MCF 10A (cell line): Measurements from ENCODE around the gene TFCP2L1. TPM values are rescaled to one million over a fixed set of nuclear protein-coding genes. Genes with fewer than 3 reads are reported as not detected.
"Not testable (repeated sequence)": the region's sequence is repeated elsewhere in the genome, so short reads cannot be mapped to it uniquely, and the experiment has no call there.

Experiments used
- BruUV-seq: library from RNA; stranded (reverse); fragments of 400-500 nt; replicated peaks from 2 replicates; lab custom pipeline; 2021; lab: Mats Ljungman, UMichigan
- CTCF ChIA-PET: fragments of 300-600 bp; sonication (Branson Sonifier 250); formaldehyde crosslinking; extraction: SDS; loops from one replicate; lab custom pipeline; 2021; ENCODE audit warnings: antibody characterized with exemption, inconsistent platforms; lab: Yijun Ruan, JAX
- POLR2A ChIA-PET: fragments of 300-600, 350-650 bp; sonication (Branson Sonifier 250); formaldehyde crosslinking; extraction: SDS; loops from one replicate; lab custom pipeline; 2020; ENCODE audit warnings: antibody characterized with exemption, inconsistent platforms; lab: Yijun Ruan, JAX
- DNase-seq: peaks from one replicate; pipeline ENCODE4 v3.0.0-alpha.2; 2018; ENCODE audit not compliant: unreplicated experiment
- H3K27ac Mint-ChIP-seq: one replicate; pipeline ENCODE4 v1.8.0; 2022; ENCODE audit warnings: mild to moderate bottlenecking, low read depth, mixed read lengths; ENCODE audit not compliant: unreplicated experiment
- H3K27me3 Mint-ChIP-seq: one replicate; pipeline ENCODE4 v1.8.0; 2022; ENCODE audit warnings: mixed read lengths; ENCODE audit not compliant: insufficient read depth, unreplicated experiment
- H3K36me3 Mint-ChIP-seq: one replicate; pipeline ENCODE4 v1.8.0; 2022; ENCODE audit warnings: mild to moderate bottlenecking, moderate library complexity, mixed read lengths; ENCODE audit not compliant: insufficient read depth, unreplicated experiment
- H3K4me1 Mint-ChIP-seq: one replicate; pipeline ENCODE4 v1.8.0; 2022; ENCODE audit warnings: mixed read lengths; ENCODE audit not compliant: insufficient read depth, unreplicated experiment
- H3K4me3 Mint-ChIP-seq: one replicate; pipeline ENCODE4 v1.8.0; 2022; ENCODE audit warnings: mild to moderate bottlenecking, moderate library complexity, mixed read lengths; ENCODE audit not compliant: unreplicated experiment
- H3K9me3 Mint-ChIP-seq: one replicate; pipeline ENCODE4 v1.8.0; 2022; ENCODE audit warnings: mixed read lengths; ENCODE audit not compliant: unreplicated experiment
- intact Hi-C: fragments of 100-400 bp; cut with micrococcal nuclease; formaldehyde crosslinking; loops from 2 replicates; pipeline ENCODE4 v1.14.1; 2022
- total RNA-seq: library from RNA; stranded (reverse); gene quantifications from 2 replicates; pipeline ENCODE4 v1.2.3, GENCODE V29; 2022
- TF ChIP-seq, protein P1 (sequence below): fragments of 200-600 bp; IDR thresholded peaks from one replicate; pipeline ENCODE4 v1.8.0; 2022; ENCODE audit warnings: antibody characterized with exemption, mild to moderate bottlenecking; ENCODE audit not compliant: unreplicated experiment

TFCP2L1 gene
- total RNA-seq, 1 experiment from 2014 or later, result 22.6 TPM

DNA sequence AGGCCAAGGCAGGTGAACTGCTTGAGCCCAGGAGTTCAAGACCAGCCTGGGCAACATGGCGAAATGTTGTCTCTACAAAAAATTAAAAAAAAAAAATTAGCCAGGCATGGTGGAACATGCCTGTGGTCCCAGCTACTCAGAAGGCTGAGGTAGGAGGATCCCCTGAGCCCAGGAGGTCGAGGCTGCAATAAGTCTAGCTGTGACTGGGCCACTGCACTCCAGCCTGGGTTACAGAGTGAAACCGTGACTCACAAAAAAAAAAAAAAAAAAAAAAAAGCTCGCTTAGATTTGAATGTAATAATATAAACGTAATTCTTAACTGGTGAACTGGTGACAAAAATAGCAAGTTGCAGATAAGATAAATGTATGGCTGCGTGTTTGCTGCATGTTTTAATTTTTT, 56.5 kb downstream of the TFCP2L1 start:
- Mint-ChIP-seq H3K27ac (peak overlapping the region; percentile 32), H3K27me3 (no peaks in the 10 kb centered on the region)

DNA sequence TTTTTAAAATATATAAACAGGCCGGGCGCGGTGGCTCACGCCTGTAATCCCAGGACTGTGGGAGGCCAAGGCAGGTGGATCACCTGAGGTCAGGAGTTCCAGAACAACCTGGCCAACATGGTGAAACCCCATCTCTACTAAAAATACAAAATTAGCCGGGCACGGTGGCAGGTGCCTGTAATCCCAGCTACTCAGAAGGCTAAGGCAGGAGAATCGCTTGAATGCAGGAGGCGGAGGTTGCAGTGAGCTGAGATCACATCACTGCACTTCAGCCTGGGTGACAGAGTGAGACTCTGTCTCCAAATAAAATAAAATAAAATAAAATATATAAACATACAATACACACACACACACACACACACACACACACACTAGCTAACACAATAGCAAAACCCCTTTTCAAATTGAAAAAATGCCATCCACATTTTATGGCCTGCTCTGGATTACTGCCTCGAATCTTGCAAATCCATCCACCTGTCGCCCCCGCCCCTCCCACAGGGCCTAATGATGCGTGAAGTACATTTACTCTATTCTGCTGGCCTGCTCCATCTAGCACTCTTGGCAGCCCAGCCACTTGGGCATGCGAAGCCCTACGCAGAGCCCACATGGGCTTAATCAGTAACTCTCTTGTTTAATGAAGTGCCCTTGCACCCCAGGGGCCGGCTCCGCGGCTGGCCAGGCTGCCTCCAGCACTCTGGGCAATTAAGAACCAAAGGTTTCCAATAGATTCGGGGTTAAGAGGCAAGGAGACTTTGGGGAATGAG, 57.4 kb downstream of the TFCP2L1 start:
- H3K9me3 Mint-ChIP-seq, BruUV-seq, H3K27me3 Mint-ChIP-seq, DNase-seq, H3K4me1 Mint-ChIP-seq, intact Hi-C loops, POLR2A ChIA-PET, H3K27ac Mint-ChIP-seq, H3K4me3 Mint-ChIP-seq: not testable (repeated sequence)
- CTCF ChIA-PET, result interaction anchor here (1.0 to 1.3 kb wide), 2 partner anchors 13 to 132 kb away, joined by 3 to 5 read pairs; no protein-coding TSS in a partner anchor
- peaks cover 64% of the 10 kb centered on the region for H3K36me3 Mint-ChIP-seq

More for the DNA sequence above, 56.5 kb downstream of the TFCP2L1 start:
- Mint-ChIP-seq H3K36me3 (peaks cover 65% of the 10 kb centered on the region), H3K9me3 (no peaks in the 10 kb centered on the region), H3K4me1 (no peaks in the 10 kb centered on the region), H3K4me3 (no peak overlapping the region)
- TF ChIP-seq, protein P1, sequence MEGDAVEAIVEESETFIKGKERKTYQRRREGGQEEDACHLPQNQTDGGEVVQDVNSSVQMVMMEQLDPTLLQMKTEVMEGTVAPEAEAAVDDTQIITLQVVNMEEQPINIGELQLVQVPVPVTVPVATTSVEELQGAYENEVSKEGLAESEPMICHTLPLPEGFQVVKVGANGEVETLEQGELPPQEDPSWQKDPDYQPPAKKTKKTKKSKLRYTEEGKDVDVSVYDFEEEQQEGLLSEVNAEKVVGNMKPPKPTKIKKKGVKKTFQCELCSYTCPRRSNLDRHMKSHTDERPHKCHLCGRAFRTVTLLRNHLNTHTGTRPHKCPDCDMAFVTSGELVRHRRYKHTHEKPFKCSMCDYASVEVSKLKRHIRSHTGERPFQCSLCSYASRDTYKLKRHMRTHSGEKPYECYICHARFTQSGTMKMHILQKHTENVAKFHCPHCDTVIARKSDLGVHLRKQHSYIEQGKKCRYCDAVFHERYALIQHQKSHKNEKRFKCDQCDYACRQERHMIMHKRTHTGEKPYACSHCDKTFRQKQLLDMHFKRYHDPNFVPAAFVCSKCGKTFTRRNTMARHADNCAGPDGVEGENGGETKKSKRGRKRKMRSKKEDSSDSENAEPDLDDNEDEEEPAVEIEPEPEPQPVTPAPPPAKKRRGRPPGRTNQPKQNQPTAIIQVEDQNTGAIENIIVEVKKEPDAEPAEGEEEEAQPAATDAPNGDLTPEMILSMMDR, result no peak
- CTCF ChIA-PET, result interaction anchor here (0.6 to 1.3 kb wide), 3 partner anchors 12 to 133 kb away, joined by 3 to 5 read pairs (median 3); no protein-coding TSS in a partner anchor
- no peak for DNase-seq
- no TSS peak for BruUV-seq
- POLR2A ChIA-PET, result interaction anchor here (0.7 to 1.1 kb wide), 3 partner anchors 9 to 143 kb away, joined by 3 to 7 read pairs (median 3); no protein-coding TSS in a partner anchor
- intact Hi-C loops, result no loop called here

DNA sequence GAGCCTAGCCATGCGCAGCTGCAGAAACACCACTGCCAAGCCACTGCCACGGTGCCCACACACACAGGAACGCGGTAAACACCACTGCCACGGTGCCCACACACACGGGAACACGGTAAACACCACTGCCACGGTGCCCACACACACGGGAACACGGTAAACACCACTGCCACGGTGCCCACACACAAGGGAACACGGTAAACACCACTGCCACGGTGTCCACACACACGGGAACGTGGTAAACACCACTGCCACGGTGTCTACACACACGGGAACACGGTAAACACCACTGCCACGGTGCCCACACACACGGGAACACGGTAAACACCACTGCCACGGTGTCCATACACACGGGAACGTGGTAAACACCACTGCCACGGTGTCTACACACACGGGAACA, 59.3 kb downstream of the TFCP2L1 start:
- DNase-seq, H3K4me1 Mint-ChIP-seq, H3K9me3 Mint-ChIP-seq, H3K4me3 Mint-ChIP-seq, intact Hi-C loops, POLR2A ChIA-PET, H3K27me3 Mint-ChIP-seq, H3K27ac Mint-ChIP-seq, BruUV-seq, CTCF ChIA-PET: not testable (repeated sequence)
- H3K36me3 Mint-ChIP-seq, result peaks cover 61% of the 10 kb centered on the region

DNA sequence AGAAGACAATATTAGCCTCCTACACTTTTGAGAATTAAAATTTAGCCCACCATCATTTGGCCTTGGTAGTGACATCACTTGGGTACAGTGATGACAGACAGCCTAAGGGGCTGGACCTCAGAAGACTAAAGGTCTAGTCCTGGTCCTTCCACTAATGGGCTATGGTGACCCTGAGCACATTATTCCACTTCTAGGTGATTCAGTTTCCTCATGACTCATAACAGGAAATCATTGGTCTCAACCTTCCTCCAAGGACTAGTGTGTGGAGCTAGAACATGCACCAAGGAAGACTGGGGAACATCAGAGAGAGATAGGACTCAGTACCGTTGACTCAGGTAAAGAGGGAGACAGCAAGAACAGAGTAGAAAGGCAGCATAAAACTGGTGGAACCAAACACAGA, 64.0 kb downstream of the TFCP2L1 start:
- H3K27me3 Mint-ChIP-seq, result no peaks in the 10 kb centered on the region
- POLR2A ChIA-PET, result interaction anchor here (0.6 to 1.7 kb wide), 5 partner anchors 11 to 126 kb away, joined by 3 to 11 read pairs (median 5); no protein-coding TSS in a partner anchor
- intact Hi-C loops, result no loop called here
- CTCF ChIA-PET, result interaction anchor here (0.7 to 1.5 kb wide), 7 partner anchors 25 to 135 kb away, joined by 3 to 8 read pairs (median 4); no protein-coding TSS in a partner anchor
- peak overlapping the region; percentile 40 for H3K27ac Mint-ChIP-seq
- no TSS peak for BruUV-seq
- H3K4me3 Mint-ChIP-seq, result no peak overlapping the region
- H3K9me3 Mint-ChIP-seq, result no peaks in the 10 kb centered on the region
- TF ChIP-seq, protein P1, result no peak
- DNase-seq, result peak; percentile 62
- H3K4me1 Mint-ChIP-seq, result peaks cover 6% of the 10 kb centered on the region
- peaks cover 60% of the 10 kb centered on the region for H3K36me3 Mint-ChIP-seq

DNA sequence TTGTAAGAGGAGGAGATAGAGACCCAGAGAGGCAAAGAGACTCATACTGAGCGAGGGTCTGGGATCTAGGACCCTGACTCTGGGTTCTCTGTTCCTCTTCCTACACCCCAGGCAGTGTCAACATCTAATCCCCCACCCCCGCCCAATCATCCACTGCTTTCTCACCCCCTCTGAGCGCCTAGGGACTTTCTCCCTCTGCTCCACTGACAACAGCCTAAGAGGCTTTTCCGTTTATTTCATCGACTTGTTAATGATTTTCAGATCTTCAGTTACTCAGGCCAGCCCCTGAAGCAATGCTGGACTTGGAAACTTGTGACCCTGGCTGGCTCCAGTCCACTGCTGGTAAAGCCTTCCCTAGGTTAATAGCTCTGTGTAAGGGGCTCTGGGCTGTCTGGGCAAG, 65.1 kb downstream of the TFCP2L1 start:
- Mint-ChIP-seq H3K36me3 (peaks cover 62% of the 10 kb centered on the region), H3K4me1 (peaks cover 6% of the 10 kb centered on the region), H3K9me3 (no peaks in the 10 kb centered on the region), H3K4me3 (no peak overlapping the region), H3K27ac (no peak overlapping the region), H3K27me3 (no peaks in the 10 kb centered on the region)
- CTCF ChIA-PET, result interaction anchor here (0.6 to 1.5 kb wide), 3 partner anchors 11 to 136 kb away, joined by 3 to 5 read pairs (median 4); no protein-coding TSS in a partner anchor
- BruUV-seq, result no TSS peak
- POLR2A ChIA-PET, result interaction anchor here (1.7 kb wide), 1 partner anchor 22 kb away, joined by 11 read pairs; no protein-coding TSS in a partner anchor
- intact Hi-C loops, result loop anchor here (10.0 kb wide), 1 partner anchor 125 kb away; no protein-coding TSS in a partner anchor
- TF ChIP-seq, protein P1, result no peak
- DNase-seq, result no peak
